22Rv1 (cell line): ENCODE measurements around the gene SLC2A5.

Experiments used
- CTCF ChIP-seq: fragments of 450-650 bp; IDR thresholded peaks from 2 replicates; pipeline ENCODE4 v1.5.1; 2017; ENCODE audit warnings: mild to moderate bottlenecking
- ZFX ChIP-seq: fragments of 450-650 bp; IDR thresholded peaks from 2 replicates; pipeline ENCODE4 v1.6.1; 2017; ENCODE audit warnings: antibody characterized with exemption, borderline replicate concordance

DNA sequence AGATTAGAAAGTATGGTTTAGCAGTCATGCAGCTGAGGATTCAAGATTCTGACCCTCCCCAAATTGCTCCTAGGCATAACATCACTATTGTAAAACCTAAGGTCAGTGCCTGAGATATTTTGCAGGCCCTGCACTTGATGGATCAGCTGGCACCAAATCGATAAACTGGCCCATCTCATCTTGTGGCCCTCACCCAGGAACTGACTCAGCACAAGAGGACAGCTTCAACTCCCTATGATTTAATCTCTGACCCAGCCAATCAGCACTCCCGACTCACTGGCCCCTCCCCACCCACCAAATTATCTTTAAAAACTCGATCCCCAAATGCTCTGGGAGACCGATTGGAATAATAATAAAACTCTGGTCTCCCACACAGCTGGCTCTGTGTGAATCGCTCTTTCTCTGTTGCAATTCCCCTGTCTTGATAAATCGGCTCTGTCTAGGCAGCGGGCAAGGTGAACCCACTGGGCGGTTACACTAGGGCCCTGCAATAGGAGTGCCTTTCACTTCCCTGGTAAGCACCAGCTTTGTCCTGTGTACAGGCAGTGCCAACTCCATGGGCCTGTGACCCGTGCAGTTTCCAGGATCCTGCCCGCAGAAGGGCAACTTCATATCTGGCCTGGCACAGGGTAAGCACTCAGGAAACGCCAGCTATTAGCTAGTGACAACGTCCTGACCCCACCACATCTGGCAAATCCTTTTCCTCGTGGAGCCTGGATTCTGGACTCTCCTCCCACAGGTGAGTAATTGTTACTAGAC, 28.7 kb upstream of the SLC2A5 start:
- TF ChIP-seq CTCF (no peak), ZFX (no peak)
